Ovary (tissue), 9 donors: ENCODE measurements around the gene SEC14L1. TPM values are rescaled to one million over a fixed set of nuclear protein-coding genes. Genes with fewer than 3 reads are reported as not detected.
"Not testable (repeated sequence)": the region's sequence is repeated elsewhere in the genome, so short reads cannot be mapped to it uniquely, and the experiment has no call there.

Experiments used
- DNase-seq, 5 donors: peaks; one replicate each; pipeline ENCODE4 v3.0.0-alpha.2; 2019 to 2020
- H3K27ac ChIP-seq, 2 donors: fragments of 200-600 bp; one replicate each; pipeline versions ENCODE4 v1.5.1 to v1.8.0; 2019 to 2022
- H3K27me3 ChIP-seq: fragments of 200-600 bp; one replicate; pipeline ENCODE4 v1.8.0; 2022
- H3K36me3 ChIP-seq: fragments of 200-600 bp; sonication (generic); one replicate; pipeline ENCODE4 v1.5.1; 2019
- H3K4me1 ChIP-seq: one replicate; pipeline ENCODE4 v1.8.1; 2013; ENCODE audit warnings: mild to moderate bottlenecking, moderate library complexity; ENCODE audit not compliant: insufficient read depth
- H3K4me3 ChIP-seq: fragments of 200-600 bp; sonication (generic); one replicate; pipeline ENCODE4 v1.5.1; 2017
- H3K9me3 ChIP-seq, 2 donors: fragments of 200-600 bp in 1 of 2; sonication (generic) in 1 of 2; one replicate each; pipeline versions ENCODE4 v1.5.1 to v1.8.1; 2013 to 2019; ENCODE audit warnings: mild to moderate bottlenecking in 1 of 2, moderate library complexity in 1 of 2
- CTCF ChIP-seq, 3 donors: fragments of 450-650 bp in 2 of 3; fragments of 200-600 bp in 1 of 3; IDR thresholded peaks; one replicate each; pipeline versions ENCODE4 v1.5.1 to v1.8.0; 2016 to 2022; ENCODE audit warnings: antibody characterized with exemption in 3 of 3, mild to moderate bottlenecking in 1 of 3
- EP300 ChIP-seq: sonication (generic); formaldehyde crosslinking; IDR thresholded peaks from one replicate; pipeline ENCODE4 v1.6.1; 2017; ENCODE audit warnings: antibody characterized with exemption
- POLR2A ChIP-seq: fragments of 450-650 bp; IDR thresholded peaks from one replicate; pipeline ENCODE4 v1.6.1; 2017; ENCODE audit warnings: antibody characterized with exemption, mild to moderate bottlenecking, moderate library complexity
- WGBS, 3 donors: extraction: QIAGEN DNeasy Blood & Tissue Kit in 1 of 3; methylation state at CpG; one replicate each; pipeline versions ENCODE4 v1.1.5 to v1.1.7; 2013 to 2017; 5-methylcytosine and 5-hydroxymethylcytosine counted together
- intact Hi-C, 4 donors: fragments of 100-400 bp; cut with DNase I; formaldehyde crosslinking; loops; one replicate each; pipeline versions ENCODE4 v1.11.0 to v1.15.1; 2022 to 2023
- polyA plus RNA-seq, 2 donors: library from polyadenylated mRNA; stranded (reverse); fragments of 200-250 nt in 1 of 2; fragments of 350-450 nt in 1 of 2; fragmentation: Illumina TruSeq in 1 of 2; extraction: RNeasy Lipid Tissue Mini Kit (QIAGEN cat#74804) in 1 of 2; gene quantifications; one replicate each; pipeline ENCODE4 v1.2.3, GENCODE V29; 2013 to 2014
- total RNA-seq, 7 donors: library from RNA; depleted of rRNA in 2 of 7; stranded (reverse); fragments of >200 nt in 2 of 7; fragmentation: NEBNext Ultra II Directional in 3 of 7; extraction: Animal tissue kit (Norgen Biotek cat#: 25700) in 3 of 7; gene quantifications; one replicate each; pipeline versions ENCODE4 v1.1.0 to v1.2.4, GENCODE V29; 2016 to 2023
- donor health status: DM: no; HTN: no; CAD: no; lungs with moderate emphysema.
- donor health status: DM: no; HTN: no; CAD: no.
- donor health status: Bipolar disorder and iron deficiency.
- donor health status: DM: yes; HTN: yes; CAD: no.
- donor health status: DM: no; HTN: no; CAD: no.
- donor health status: DM: yes; HTN: yes; CAD: no.

SEC14L1 gene
- total and polyA plus RNA-seq, 9 donors = 29.1 to 78.7 (median 53.7) TPM

DNA sequence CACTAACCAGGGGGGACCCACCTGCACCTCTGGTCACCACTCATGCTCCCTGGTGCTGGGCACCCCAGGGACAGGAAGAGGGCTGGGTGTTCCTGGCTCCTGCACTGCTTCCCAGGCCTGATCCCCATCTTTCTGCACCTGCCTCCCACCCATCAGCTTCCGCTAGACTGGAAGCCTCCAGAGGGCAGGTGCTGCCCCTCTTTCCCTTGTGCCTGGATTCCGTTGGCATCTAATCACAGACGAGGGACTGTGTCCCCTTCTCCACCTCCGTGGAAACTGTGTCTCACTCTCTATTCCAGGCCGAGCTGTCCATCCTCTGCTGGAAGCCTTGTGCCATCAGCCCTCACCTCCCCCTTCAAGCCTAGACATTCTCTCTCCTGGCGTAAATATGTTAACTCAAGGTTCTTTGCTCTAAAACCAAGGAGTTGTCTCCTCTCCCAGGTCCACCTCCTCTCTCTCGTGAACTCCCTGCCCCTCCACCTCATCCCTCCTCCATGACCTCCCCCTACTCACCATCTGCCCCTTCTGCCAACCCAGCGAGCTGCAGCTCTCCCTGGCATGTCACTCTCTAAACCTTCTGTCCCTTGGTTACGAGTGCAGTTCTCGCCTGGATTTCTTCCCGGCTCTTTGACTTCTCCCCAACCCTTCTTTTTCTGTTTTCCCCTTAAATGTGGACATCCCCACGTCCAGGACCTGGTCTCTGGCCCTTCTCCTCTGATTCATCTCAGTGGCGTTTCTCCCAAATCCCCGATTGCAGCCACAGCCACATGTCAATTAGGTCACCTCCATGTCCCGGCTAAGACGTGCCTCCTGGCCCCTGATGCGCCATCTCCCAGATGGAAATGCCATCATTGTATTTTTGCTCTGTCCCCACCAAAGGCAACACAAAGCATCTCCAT is 107.7 kb downstream of the SEC14L1 start:
- no peak for TF ChIP-seq CTCF (IDR thresholded peaks at IDR 0.05)
- no peak for TF ChIP-seq POLR2A
- TF ChIP-seq EP300 = no peak
- DNase-seq = no peak
- peaks cover 5% of the 10 kb centered on the region for H3K4me1 ChIP-seq
- no peaks in the 10 kb centered on the region for H3K9me3 ChIP-seq
- no peaks in the 10 kb centered on the region for H3K36me3 ChIP-seq
- no peak overlapping the region for H3K4me3 ChIP-seq
- no peak overlapping the region for H3K27ac ChIP-seq
- WGBS, 3 donors = 68 to 72% (median 69%) methylated on average over 17 of the region's 17 CpGs
- no peaks in the 10 kb centered on the region for H3K27me3 ChIP-seq
- intact Hi-C loops = loop anchor here (5.0 to 10.0 kb wide), 3 partner anchors 161 to 381 kb away; partner anchors contain the start of gene MGAT5B (in 3 of the 4)

DNA sequence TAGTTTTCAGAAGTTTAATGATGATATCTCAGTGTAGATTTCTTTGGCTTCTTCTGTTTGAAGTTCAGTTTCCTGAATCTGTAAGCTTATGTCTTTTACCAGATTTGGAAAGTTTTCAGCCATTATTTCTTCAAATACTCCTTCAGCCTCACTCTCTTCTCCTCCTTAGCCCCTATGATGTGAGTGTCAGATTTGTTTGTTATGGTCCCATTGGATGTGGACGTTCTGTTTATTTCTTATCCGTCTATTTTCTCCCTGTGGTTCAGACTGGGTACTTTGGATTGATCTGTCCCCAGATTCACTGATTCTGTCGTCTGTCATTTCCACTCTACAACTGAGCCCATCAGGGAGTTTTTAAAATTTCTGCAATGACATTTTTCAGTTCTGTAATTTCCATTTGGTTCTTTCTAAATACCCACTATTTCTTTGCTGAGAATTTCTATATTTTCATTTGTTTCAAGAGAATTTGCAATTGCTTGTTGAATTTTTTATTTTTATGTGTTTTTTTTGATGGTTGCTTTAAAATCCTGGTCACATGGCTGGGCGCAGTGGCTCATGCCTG is 110.9 kb downstream of the SEC14L1 start:
- no peak overlapping the region for H3K27ac ChIP-seq
- TF ChIP-seq EP300 = no peak
- TF ChIP-seq POLR2A = no peak
- TF ChIP-seq CTCF (IDR thresholded peaks at IDR 0.05) = no peak
- DNase-seq = no peak
- intact Hi-C loops = loop anchor here in 1 of 4 donors (10.0 kb wide), 1 partner anchor 387 kb away; the partner anchor contains the start of gene MGAT5B
- no peaks in the 10 kb centered on the region for H3K36me3 ChIP-seq
- no peaks in the 10 kb centered on the region for H3K27me3 ChIP-seq
- no peak overlapping the region for H3K4me3 ChIP-seq
- no peaks in the 10 kb centered on the region for H3K9me3 ChIP-seq
- peaks cover 3% of the 10 kb centered on the region for H3K4me1 ChIP-seq
- 72 to 74% (median 72%) methylated on average over 4 of the region's 4 CpGs for WGBS, 3 donors

DNA sequence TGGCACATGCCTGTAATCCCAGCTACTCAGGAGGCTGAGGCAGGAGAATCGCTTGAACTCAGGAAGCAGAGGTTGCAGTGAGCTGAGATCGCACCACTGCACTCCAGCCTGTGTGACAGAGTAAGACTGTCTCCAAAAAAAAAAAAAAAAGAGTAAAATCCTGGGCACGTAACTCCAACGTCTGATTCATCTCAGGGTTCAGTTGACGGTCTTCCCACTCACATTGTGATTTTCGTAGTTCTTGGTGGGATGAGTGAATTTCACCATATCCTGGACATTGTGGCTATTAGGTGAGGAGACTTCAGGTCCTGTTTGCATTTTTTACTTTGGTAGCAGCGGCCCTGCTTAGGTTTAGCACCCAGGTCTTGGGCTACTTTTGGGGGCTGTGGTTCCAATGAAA is 111.5 kb downstream of the SEC14L1 start:
- H3K27ac ChIP-seq, DNase-seq, H3K9me3 ChIP-seq, H3K4me1 ChIP-seq, H3K36me3 ChIP-seq, H3K4me3 ChIP-seq, H3K27me3 ChIP-seq: not testable (repeated sequence)
- intact Hi-C loops = loop anchor here in 1 of 4 donors (10.0 kb wide), 1 partner anchor 388 kb away; the partner anchor contains the start of gene MGAT5B
- 45 to 67% (median 48%) methylated on average over 7 of the region's 7 CpGs for WGBS, 3 donors

GRCh38 chr17:77253611-77254051 is 112.9 kb downstream of the SEC14L1 start:
- no peaks in the 10 kb centered on the region for H3K9me3 ChIP-seq
- no peaks in the 10 kb centered on the region for H3K4me1 ChIP-seq
- no peaks in the 10 kb centered on the region for H3K27me3 ChIP-seq
- DNase-seq = no peak
- no peaks in the 10 kb centered on the region for H3K36me3 ChIP-seq
- intact Hi-C loops = loop anchor here in 1 of 4 donors (10.0 kb wide), 1 partner anchor 389 kb away; the partner anchor contains the start of gene MGAT5B
- H3K27ac ChIP-seq = no peak overlapping the region
- TF ChIP-seq CTCF (IDR thresholded peaks at IDR 0.05) (no peak), POLR2A (no peak), EP300 (no peak)
- H3K4me3 ChIP-seq = no peak overlapping the region
- 77 to 83% (median 80%) methylated on average over 11 of the region's 11 CpGs for WGBS, 3 donors
